Measurements from ENCODE around the gene GMPR. TPM values are rescaled to one million over a fixed set of nuclear protein-coding genes. Genes with fewer than 3 reads are reported as not detected.
A peak's percentile ranks its signal among the peaks of the same experiment; 100 is the strongest.

Gene GMPR
- total RNA-seq, 1 experiment from 2014 or later: 2.0 TPM

- H3K4me1 ChIP-seq (replicated peaks; ENCODE audit: insufficient read depth): peaks cover 16% of the 10 kb centered on the region
- no peaks in the 10 kb centered on the region for H3K9me2 ChIP-seq (ENCODE audit: insufficient read depth)
- H3K4me3 ChIP-seq: no peak overlapping the region
- peak overlapping the region; percentile 71 for H3K4me2 ChIP-seq
- intact Hi-C loops (cut with micrococcal nuclease; ENCODE audit: unreplicated experiment): no loop called here
- TF ChIP-seq, protein P1, sequence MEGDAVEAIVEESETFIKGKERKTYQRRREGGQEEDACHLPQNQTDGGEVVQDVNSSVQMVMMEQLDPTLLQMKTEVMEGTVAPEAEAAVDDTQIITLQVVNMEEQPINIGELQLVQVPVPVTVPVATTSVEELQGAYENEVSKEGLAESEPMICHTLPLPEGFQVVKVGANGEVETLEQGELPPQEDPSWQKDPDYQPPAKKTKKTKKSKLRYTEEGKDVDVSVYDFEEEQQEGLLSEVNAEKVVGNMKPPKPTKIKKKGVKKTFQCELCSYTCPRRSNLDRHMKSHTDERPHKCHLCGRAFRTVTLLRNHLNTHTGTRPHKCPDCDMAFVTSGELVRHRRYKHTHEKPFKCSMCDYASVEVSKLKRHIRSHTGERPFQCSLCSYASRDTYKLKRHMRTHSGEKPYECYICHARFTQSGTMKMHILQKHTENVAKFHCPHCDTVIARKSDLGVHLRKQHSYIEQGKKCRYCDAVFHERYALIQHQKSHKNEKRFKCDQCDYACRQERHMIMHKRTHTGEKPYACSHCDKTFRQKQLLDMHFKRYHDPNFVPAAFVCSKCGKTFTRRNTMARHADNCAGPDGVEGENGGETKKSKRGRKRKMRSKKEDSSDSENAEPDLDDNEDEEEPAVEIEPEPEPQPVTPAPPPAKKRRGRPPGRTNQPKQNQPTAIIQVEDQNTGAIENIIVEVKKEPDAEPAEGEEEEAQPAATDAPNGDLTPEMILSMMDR (conservative IDR thresholded peaks at IDR 0.05): no peak
- no peak for TF ChIP-seq EZH2 (IDR thresholded peaks at IDR 0.05; ENCODE audit: low read depth)
- no peak overlapping the region for H2AFZ ChIP-seq
- no peak for DNase-seq
- H3K9me3 ChIP-seq (ENCODE audit: insufficient read depth, low read depth): no peaks in the 10 kb centered on the region
- no peaks in the 10 kb centered on the region for H3K79me2 ChIP-seq (ENCODE audit: low read depth)
- H3F3A ChIP-seq (ENCODE audit: insufficient read depth, low read depth): peaks cover 7% of the 10 kb centered on the region; the same call in 1 of the 2 replicates
- no peaks in the 10 kb centered on the region for H3K36me3 ChIP-seq (ENCODE audit: low read depth)
- ChIA-PET POLR2A (ENCODE audit: unreplicated experiment) (interaction anchor here (0.7 kb wide), 1 partner anchor 784 kb away, joined by 3 read pairs; no protein-coding TSS in a partner anchor), CTCF (interaction anchor here (0.5 to 0.6 kb wide), 3 partner anchors 13 to 810 kb away, joined by 3 to 5 read pairs (median 3); no protein-coding TSS in a partner anchor)
- BruUV-seq (replicated peaks): no TSS peak
- H4K20me1 ChIP-seq (ENCODE audit: insufficient read depth): no peaks in the 10 kb centered on the region
- no peaks in the 10 kb centered on the region for H3K27me3 ChIP-seq (ENCODE audit: insufficient read depth, low read depth)
- no peak overlapping the region for H3K27ac ChIP-seq
These were observed 80.8 kb downstream of the GMPR start for GRCh38 chr6:16318953-16319720.

- BruUV-seq (replicated peaks): no TSS peak
- H3K9me3 ChIP-seq (ENCODE audit: insufficient read depth, low read depth): no peaks in the 10 kb centered on the region
- no peaks in the 10 kb centered on the region for H3K9me2 ChIP-seq (ENCODE audit: insufficient read depth)
- CTCF ChIA-PET: interaction anchor here (0.5 to 0.6 kb wide), 2 partner anchors 12 to 450 kb away, joined by 3 to 11 read pairs; no protein-coding TSS in a partner anchor
- H3K4me1 ChIP-seq (replicated peaks; ENCODE audit: insufficient read depth): peaks cover 16% of the 10 kb centered on the region
- H3K36me3 ChIP-seq (ENCODE audit: low read depth): no peaks in the 10 kb centered on the region
- TF ChIP-seq EZH2 (IDR thresholded peaks at IDR 0.05; ENCODE audit: low read depth): no peak
- TF ChIP-seq, protein P1 (conservative IDR thresholded peaks at IDR 0.05): no peak
- no peak overlapping the region for H3K27ac ChIP-seq
- peak overlapping the region; percentile 71 for H3K4me2 ChIP-seq
- no peaks in the 10 kb centered on the region for H3K27me3 ChIP-seq (ENCODE audit: insufficient read depth, low read depth)
- H2AFZ ChIP-seq: 0 out of 2 replicates have a peak overlapping the region, but pooled peaks have one; percentile 36
- POLR2A ChIA-PET (ENCODE audit: unreplicated experiment): interaction anchor here (0.7 kb wide), 2 partner anchors 345 to 783 kb away, joined by 3 to 4 read pairs; no protein-coding TSS in a partner anchor
- H3K79me2 ChIP-seq (ENCODE audit: low read depth): no peaks in the 10 kb centered on the region
- peak overlapping the region; percentile 29; the same call in 1 of the 2 replicates for H3K4me3 ChIP-seq
- H3F3A ChIP-seq (ENCODE audit: insufficient read depth, low read depth): peaks cover 7% of the 10 kb centered on the region; the same call in 1 of the 2 replicates
- DNase-seq: peak; percentile 61 to 68
- intact Hi-C loops (cut with micrococcal nuclease; ENCODE audit: unreplicated experiment): loop anchor here (1.0 kb wide), 1 partner anchor 26 kb away; no protein-coding TSS in a partner anchor
- no peaks in the 10 kb centered on the region for H4K20me1 ChIP-seq (ENCODE audit: insufficient read depth)
These were observed 81.6 kb downstream of the GMPR start for GRCh38 chr6:16319813-16320532.

Measured in PC-9 (cell line).